ENCODE data around the gene GMPPB. TPM values are rescaled to one million over a fixed set of nuclear protein-coding genes. Genes with fewer than 3 reads are reported as not detected.

Gene GMPPB
- polyA plus RNA-seq, 3 donors: 10.7 to 14.1 (median 12.8) TPM

- no peak for DNase-seq (ENCODE audit: low read depth in 3 of 3, low spot score in 2 of 3)
These were observed 6.3 kb upstream of the GMPPB start for GRCh38 chr3:49729966-49730609.

- no peak for DNase-seq (ENCODE audit: low read depth in 3 of 3, low spot score in 2 of 3)
These were observed 4.2 kb upstream of the GMPPB start for GRCh38 chr3:49727924-49728361.

- DNase-seq (ENCODE audit: low read depth in 3 of 3, low spot score in 2 of 3): no peak
These were observed 3.6 kb upstream of the GMPPB start for GRCh38 chr3:49727154-49727923.

- no peak for DNase-seq (ENCODE audit: low read depth in 3 of 3, low spot score in 2 of 3)
These were observed 2.3 kb upstream of the GMPPB start for GRCh38 chr3:49725906-49726681.

- DNase-seq (ENCODE audit: low read depth in 3 of 3, low spot score in 2 of 3): no peak
These were observed 835 bp upstream of the GMPPB start for GRCh38 chr3:49724586-49724985.

- peak in 1 of 3 donors; percentile 19 for DNase-seq (ENCODE audit: low read depth in 3 of 3, low spot score in 2 of 3)
These were observed 489 bp downstream of the GMPPB start for GRCh38 chr3:49723296-49723627.

- DNase-seq (ENCODE audit: low read depth in 3 of 3, low spot score in 2 of 3): no peak
These were observed 855 bp downstream of the GMPPB start for GRCh38 chr3:49722896-49723295.

- DNase-seq (ENCODE audit: low read depth in 3 of 3, low spot score in 2 of 3): no peak
These were observed 1.6 kb downstream of the GMPPB start for GRCh38 chr3:49721896-49722781.

GRCh38 chr3:49721596-49721895, 2.2 kb downstream of the GMPPB start:
- DNase-seq (ENCODE audit: low read depth in 3 of 3, low spot score in 2 of 3): no peak

GRCh38 chr3:49720855-49721595, 2.7 kb downstream of the GMPPB start:
- no peak for DNase-seq (ENCODE audit: low read depth in 3 of 3, low spot score in 2 of 3)

- DNase-seq (ENCODE audit: low read depth in 3 of 3, low spot score in 2 of 3): peak; percentile 65 to 88 (median 84)
These were observed 4.4 kb downstream of the GMPPB start, which contains the start of gene AMIGO3 for GRCh38 chr3:49719214-49719884. Gene AMIGO3 (minus strand): TSS chr3:49719684. CDS start chr3:49719465, 219 bp downstream.

- DNase-seq (ENCODE audit: low read depth in 3 of 3, low spot score in 2 of 3): no peak
These were observed 4.9 kb downstream of the GMPPB start for GRCh38 chr3:49718858-49719213.

GRCh38 chr3:49717959-49718857, 5.5 kb downstream of the GMPPB start:
- peak in 1 of 3 donors; percentile 4 for DNase-seq (ENCODE audit: low read depth in 3 of 3, low spot score in 2 of 3)

GRCh38 chr3:49717211-49717958, 6.4 kb downstream of the GMPPB start:
- DNase-seq (ENCODE audit: low read depth in 3 of 3, low spot score in 2 of 3): no peak

GRCh38 chr3:49716691-49717210, 7.0 kb downstream of the GMPPB start:
- no peak for DNase-seq (ENCODE audit: low read depth in 3 of 3, low spot score in 2 of 3)

- no peak for DNase-seq (ENCODE audit: low read depth in 3 of 3, low spot score in 2 of 3)
These were observed 7.6 kb downstream of the GMPPB start for GRCh38 chr3:49716169-49716568.

- no peak for DNase-seq (ENCODE audit: low read depth in 3 of 3, low spot score in 2 of 3)
These were observed 8.1 kb downstream of the GMPPB start for GRCh38 chr3:49715611-49716121.
